ENCODE measurements around the gene CUL3. TPM values are rescaled to one million over a fixed set of nuclear protein-coding genes. Genes with fewer than 3 reads are reported as not detected.

Gene CUL3
- total RNA-seq, 2 experiments from 2014 or later: 50.6 to 155 TPM

DNA sequence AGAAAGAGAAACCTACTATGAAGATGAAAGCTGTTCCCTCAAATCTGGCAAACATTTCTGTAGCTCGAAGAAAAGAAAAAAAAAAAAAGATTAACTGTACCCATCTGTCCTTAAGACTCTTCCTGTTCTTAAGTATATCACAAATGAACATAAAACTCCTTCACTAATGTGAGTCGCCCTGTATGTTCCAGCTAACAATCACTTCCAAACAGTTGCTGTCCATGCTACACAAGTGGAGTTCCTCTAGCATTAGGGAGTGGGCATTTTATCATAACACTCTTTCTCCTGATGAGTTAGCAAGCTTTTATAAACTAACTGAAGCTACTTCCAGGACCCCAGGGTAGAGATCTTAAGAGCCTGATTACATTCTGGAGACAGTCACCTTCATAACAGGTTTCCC, 5.8 kb downstream of the CUL3 start:
- Histone ChIP-seq H3K4me2 (ENCODE audit: low read length) (peak overlapping the region; percentile 72), H3K9me2 (ENCODE audit: insufficient read depth, low read length) (no peaks in the 10 kb centered on the region), H2AFZ (ENCODE audit: low read length) (no peak overlapping the region), H3K79me2 (ENCODE audit: insufficient read depth, low read depth, low read length) (peaks cover 100% of the 10 kb centered on the region), H3K9me3 (ENCODE audit: low read length) (peaks cover 8% of the 10 kb centered on the region; the same call in 1 of the 2 replicates), H3K4me3 (ENCODE audit: low read depth, low read length, poor library complexity, severe bottlenecking) (peak overlapping the region; percentile 50), H4K20me1 (ENCODE audit: insufficient read depth, low read length) (peaks cover 83% of the 10 kb centered on the region), H3K4me1 (ENCODE audit: insufficient read depth, low read length, poor library complexity, severe bottlenecking) (peaks cover 88% of the 10 kb centered on the region), H3K36me3 (ENCODE audit: insufficient read depth, low read length) (peaks cover 98% of the 10 kb centered on the region), H3K27ac (ENCODE audit: low read depth, low read length, poor library complexity, severe bottlenecking) (peak overlapping the region; percentile 48)
- POLR2A ChIA-PET: interaction anchor here (0.6 to 4.0 kb wide), 19 partner anchors 9 to 629 kb away, joined by 3 to 31 read pairs (median 3); no protein-coding TSS in a partner anchor
- CTCF ChIA-PET (ENCODE audit: unreplicated experiment): interaction anchor here (0.7 to 1.6 kb wide), 3 partner anchors 9 to 55 kb away, joined by 3 to 5 read pairs (median 3); no protein-coding TSS in a partner anchor
- no peak for DNase-seq (ENCODE audit: low spot score)
- intact Hi-C loops (cut with micrococcal nuclease; ENCODE audit: unreplicated experiment): no loop called here
- TSS peak; percentile 1 for BruUV-seq (replicated peaks)
- TF ChIP-seq EZH2phosphoT487 (IDR thresholded peaks at IDR 0.05; ENCODE audit: borderline replicate concordance, low read depth, low read length): no peak
- TF ChIP-seq, protein P1, sequence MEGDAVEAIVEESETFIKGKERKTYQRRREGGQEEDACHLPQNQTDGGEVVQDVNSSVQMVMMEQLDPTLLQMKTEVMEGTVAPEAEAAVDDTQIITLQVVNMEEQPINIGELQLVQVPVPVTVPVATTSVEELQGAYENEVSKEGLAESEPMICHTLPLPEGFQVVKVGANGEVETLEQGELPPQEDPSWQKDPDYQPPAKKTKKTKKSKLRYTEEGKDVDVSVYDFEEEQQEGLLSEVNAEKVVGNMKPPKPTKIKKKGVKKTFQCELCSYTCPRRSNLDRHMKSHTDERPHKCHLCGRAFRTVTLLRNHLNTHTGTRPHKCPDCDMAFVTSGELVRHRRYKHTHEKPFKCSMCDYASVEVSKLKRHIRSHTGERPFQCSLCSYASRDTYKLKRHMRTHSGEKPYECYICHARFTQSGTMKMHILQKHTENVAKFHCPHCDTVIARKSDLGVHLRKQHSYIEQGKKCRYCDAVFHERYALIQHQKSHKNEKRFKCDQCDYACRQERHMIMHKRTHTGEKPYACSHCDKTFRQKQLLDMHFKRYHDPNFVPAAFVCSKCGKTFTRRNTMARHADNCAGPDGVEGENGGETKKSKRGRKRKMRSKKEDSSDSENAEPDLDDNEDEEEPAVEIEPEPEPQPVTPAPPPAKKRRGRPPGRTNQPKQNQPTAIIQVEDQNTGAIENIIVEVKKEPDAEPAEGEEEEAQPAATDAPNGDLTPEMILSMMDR (conservative IDR thresholded peaks at IDR 0.05; ENCODE audit: low read length): no peak

DNA sequence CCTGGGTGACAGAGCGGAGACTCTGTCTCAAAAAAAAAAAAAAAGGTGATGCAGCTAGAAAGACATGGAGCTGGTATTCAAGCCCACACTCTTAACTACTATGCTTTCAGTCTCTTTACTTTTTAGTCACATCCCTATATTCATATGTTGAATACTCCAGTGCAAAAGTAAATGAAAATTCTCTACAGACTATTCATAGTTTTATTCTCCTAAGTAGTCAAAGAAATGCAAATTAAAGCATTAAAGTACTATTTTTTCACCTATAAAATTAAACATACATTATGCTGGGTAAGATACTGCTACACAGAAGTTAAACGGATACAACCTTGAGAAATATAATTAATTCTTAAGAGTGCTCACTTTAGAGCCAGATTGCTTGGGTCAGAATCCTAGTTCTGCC, 7.6 kb downstream of the CUL3 start:
- BruUV-seq (replicated peaks): no TSS peak
- Histone ChIP-seq H2AFZ (ENCODE audit: low read length) (no peak overlapping the region), H3K36me3 (ENCODE audit: insufficient read depth, low read length) (peaks cover 83% of the 10 kb centered on the region), H4K20me1 (ENCODE audit: insufficient read depth, low read length) (peaks cover 83% of the 10 kb centered on the region), H3K4me3 (ENCODE audit: low read depth, low read length, poor library complexity, severe bottlenecking) (peak overlapping the region; percentile 21), H3K9me2 (ENCODE audit: insufficient read depth, low read length) (no peaks in the 10 kb centered on the region), H3K9me3 (ENCODE audit: low read length) (peaks cover 8% of the 10 kb centered on the region; the same call in 1 of the 2 replicates), H3K4me2 (ENCODE audit: low read length) (peak overlapping the region; percentile 72), H3K4me1 (ENCODE audit: insufficient read depth, low read length, poor library complexity, severe bottlenecking) (peaks cover 100% of the 10 kb centered on the region), H3K79me2 (ENCODE audit: insufficient read depth, low read depth, low read length) (peaks cover 100% of the 10 kb centered on the region), H3K27ac (ENCODE audit: low read depth, low read length, poor library complexity, severe bottlenecking) (peak overlapping the region; percentile 12)
- ChIA-PET CTCF (ENCODE audit: unreplicated experiment) (no interaction called here), POLR2A (interaction anchor here (1.0 to 4.0 kb wide), 6 partner anchors 8 to 407 kb away, joined by 3 to 31 read pairs (median 4); no protein-coding TSS in a partner anchor)
- DNase-seq (ENCODE audit: low spot score): no peak
- TF ChIP-seq EZH2phosphoT487 (IDR thresholded peaks at IDR 0.05; ENCODE audit: borderline replicate concordance, low read depth, low read length): no peak
- TF ChIP-seq, protein P1 (conservative IDR thresholded peaks at IDR 0.05; ENCODE audit: low read length): no peak
- intact Hi-C loops (cut with micrococcal nuclease; ENCODE audit: unreplicated experiment): no loop called here

DNA sequence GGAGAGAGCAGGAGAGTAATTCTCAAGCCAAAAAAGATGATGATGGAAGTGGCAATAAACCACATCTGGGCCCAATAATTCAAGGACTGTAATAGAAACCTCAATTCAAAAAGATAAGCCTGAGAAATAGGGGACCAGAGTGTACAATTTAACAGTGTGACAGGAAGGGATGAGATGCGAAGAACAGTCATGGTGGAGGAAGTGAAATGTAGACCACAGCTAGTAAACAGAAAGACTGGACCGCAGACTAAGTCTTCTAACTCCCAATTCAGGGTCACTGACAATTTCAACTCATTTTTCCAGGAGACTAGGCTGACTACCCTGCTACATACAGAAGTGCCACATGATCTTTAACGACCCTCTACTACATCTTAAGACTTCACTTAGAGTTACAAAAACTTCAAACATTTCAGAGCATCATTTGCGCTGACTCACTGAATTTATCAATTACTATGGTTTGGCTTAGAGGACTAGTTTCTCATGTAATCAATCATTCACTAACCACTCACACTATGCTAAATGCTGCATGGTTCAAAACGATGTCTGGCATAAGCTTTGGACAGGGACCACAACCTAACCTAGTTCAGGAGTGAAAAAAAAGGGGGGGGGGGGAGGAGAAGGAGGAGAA, 9.0 kb downstream of the CUL3 start:
- H3K4me2 ChIP-seq (ENCODE audit: low read length): peak overlapping the region; percentile 72
- DNase-seq (ENCODE audit: low spot score): peak; percentile 36
- H3K36me3 ChIP-seq (ENCODE audit: insufficient read depth, low read length): peaks cover 78% of the 10 kb centered on the region
- peak overlapping the region; percentile 45 for H3K4me3 ChIP-seq (ENCODE audit: low read depth, low read length, poor library complexity, severe bottlenecking)
- H3K4me1 ChIP-seq (ENCODE audit: insufficient read depth, low read length, poor library complexity, severe bottlenecking): peaks cover 100% of the 10 kb centered on the region
- H3K9me3 ChIP-seq (ENCODE audit: low read length): peaks cover 8% of the 10 kb centered on the region; the same call in 1 of the 2 replicates
- H3K27ac ChIP-seq (ENCODE audit: low read depth, low read length, poor library complexity, severe bottlenecking): peak overlapping the region; percentile 54
- TF ChIP-seq, protein P1 (conservative IDR thresholded peaks at IDR 0.05; ENCODE audit: low read length): no peak
- no peak for TF ChIP-seq EZH2phosphoT487 (IDR thresholded peaks at IDR 0.05; ENCODE audit: borderline replicate concordance, low read depth, low read length)
- ChIA-PET POLR2A (interaction anchor here (0.6 to 4.0 kb wide), 11 partner anchors 9 to 616 kb away, joined by 3 to 31 read pairs (median 5); partner anchors contain the start of gene CUL3), CTCF (ENCODE audit: unreplicated experiment) (no interaction called here)
- peaks cover 100% of the 10 kb centered on the region for H3K79me2 ChIP-seq (ENCODE audit: insufficient read depth, low read depth, low read length)
- H3K9me2 ChIP-seq (ENCODE audit: insufficient read depth, low read length): no peaks in the 10 kb centered on the region
- H2AFZ ChIP-seq (ENCODE audit: low read length): no peak overlapping the region
- H4K20me1 ChIP-seq (ENCODE audit: insufficient read depth, low read length): peaks cover 87% of the 10 kb centered on the region
- intact Hi-C loops (cut with micrococcal nuclease; ENCODE audit: unreplicated experiment): loop anchor here (1.0 kb wide), 1 partner anchor 8 kb away; no protein-coding TSS in a partner anchor
- BruUV-seq (replicated peaks): no TSS peak
